H9 (cell line): ENCODE data around the gene PRSS8. TPM values are rescaled to one million over a fixed set of nuclear protein-coding genes. Genes with fewer than 3 reads are reported as not detected.
A peak's percentile ranks its signal among the peaks of the same experiment; 100 is the strongest.

Experiments used
- DNase-seq: peaks from one replicate; pipeline ENCODE4 v3.0.0-alpha.2; 2017
- H2AFZ ChIP-seq: one replicate; pipeline ENCODE4 v1.6.1; 2013; ENCODE audit warnings: mild to moderate bottlenecking, low read length, control low read depth, moderate library complexity
- H2AK5ac ChIP-seq: 2 replicates; pipeline ENCODE4 v1.6.1; 2013; ENCODE audit warnings: low read length, control low read depth, mixed read lengths; ENCODE audit not compliant: insufficient read length
- H2BK120ac ChIP-seq: one replicate; pipeline ENCODE4 v1.6.1; 2013; ENCODE audit warnings: low read depth, mild to moderate bottlenecking, low read length, control low read depth, inconsistent platforms; ENCODE audit not compliant: poor library complexity, severe bottlenecking
- H2BK12ac ChIP-seq: 2 replicates; pipeline ENCODE4 v1.6.1; 2013; ENCODE audit warnings: low read length, control low read depth, mixed read lengths, low read depth; ENCODE audit not compliant: insufficient read length
- H2BK15ac ChIP-seq: 2 replicates; pipeline ENCODE4 v1.6.1; 2013; ENCODE audit warnings: low read depth, low read length, control low read depth
- H2BK20ac ChIP-seq: one replicate; pipeline ENCODE4 v1.6.1; 2013; ENCODE audit warnings: low read depth, mild to moderate bottlenecking, low read length, control low read depth, inconsistent platforms; ENCODE audit not compliant: poor library complexity, severe bottlenecking
- H2BK5ac ChIP-seq: 2 replicates; pipeline ENCODE4 v1.6.1; 2013; ENCODE audit warnings: low read length, control low read depth, mixed read lengths; ENCODE audit not compliant: insufficient read length
- H3K14ac ChIP-seq: 2 replicates; pipeline ENCODE4 v1.6.1; 2013; ENCODE audit warnings: low read length, control low read depth; ENCODE audit not compliant: insufficient read depth
- H3K18ac ChIP-seq: 2 replicates; pipeline ENCODE4 v1.6.1; 2013; ENCODE audit warnings: low read depth, mild to moderate bottlenecking, mixed read lengths, low read length, control low read depth; ENCODE audit not compliant: insufficient read length
- H3K23ac ChIP-seq: 2 replicates; pipeline ENCODE4 v1.6.1; 2013; ENCODE audit warnings: low read length, control low read depth, mixed read lengths, low read depth; ENCODE audit not compliant: insufficient read length
- H3K23me2 ChIP-seq: 2 replicates; pipeline ENCODE4 v1.6.1; 2013; ENCODE audit warnings: low read depth, mild to moderate bottlenecking, mixed read lengths, low read length, control low read depth; ENCODE audit not compliant: insufficient read length, poor library complexity, severe bottlenecking
- H3K27ac ChIP-seq: 2 replicates; pipeline ENCODE4 v1.5.1; 2013; ENCODE audit warnings: low read length, control low read depth, mixed read lengths, low read depth; ENCODE audit not compliant: insufficient read length
- H3K27me3 ChIP-seq: 2 replicates; pipeline ENCODE4 v1.6.1; 2013; ENCODE audit warnings: low read length, control low read depth, inconsistent platforms; ENCODE audit not compliant: insufficient read depth
- H3K4ac ChIP-seq: 2 replicates; pipeline ENCODE4 v1.6.1; 2013; ENCODE audit warnings: low read depth, mild to moderate bottlenecking, control low read depth, inconsistent platforms, low read length, moderate library complexity
- H3K4me1 ChIP-seq: 2 replicates; pipeline ENCODE4 v1.6.1; 2013; ENCODE audit warnings: low read length, control low read depth, inconsistent platforms; ENCODE audit not compliant: insufficient read depth
- H3K4me2 ChIP-seq: 2 replicates; pipeline ENCODE4 v1.6.1; 2013; ENCODE audit warnings: low read length, control low read depth, mixed read lengths; ENCODE audit not compliant: insufficient read length, insufficient read depth
- H3K56ac ChIP-seq: 2 replicates; pipeline ENCODE4 v1.6.1; 2013; ENCODE audit warnings: low read depth, mild to moderate bottlenecking, mixed read lengths, low read length, control low read depth; ENCODE audit not compliant: insufficient read length
- H3K79me1 ChIP-seq: 2 replicates; pipeline ENCODE4 v1.6.1; 2013; ENCODE audit warnings: low read depth, mild to moderate bottlenecking, moderate library complexity, low read length, control low read depth, inconsistent platforms; ENCODE audit not compliant: insufficient read depth, poor library complexity, severe bottlenecking
- H3K79me2 ChIP-seq: 2 replicates; pipeline ENCODE4 v1.6.1; 2013; ENCODE audit warnings: low read length, control low read depth, inconsistent platforms; ENCODE audit not compliant: insufficient read depth
- H3K9ac ChIP-seq: 2 replicates; pipeline ENCODE4 v1.6.1; 2013; ENCODE audit warnings: low read length, control low read depth, mixed read lengths; ENCODE audit not compliant: insufficient read length; ENCODE audit errors: extremely low read depth
- H3K9me3 ChIP-seq: one replicate; pipeline ENCODE4 v1.6.1; 2013; ENCODE audit warnings: low read depth, low read length, inconsistent platforms; ENCODE audit not compliant: control insufficient read depth
- H3T11ph ChIP-seq: one replicate; pipeline ENCODE4 v1.6.1; 2013; ENCODE audit warnings: mild to moderate bottlenecking, low read length, control low read depth, inconsistent platforms
- H4K20me1 ChIP-seq: one replicate; pipeline ENCODE4 v1.6.1; 2013; ENCODE audit not compliant: control insufficient read depth, insufficient read length, insufficient read depth
- H4K5ac ChIP-seq: 2 replicates; pipeline ENCODE4 v1.6.1; 2013; ENCODE audit warnings: low read depth, mild to moderate bottlenecking, mixed read lengths, low read length, control low read depth; ENCODE audit not compliant: insufficient read length
- H4K8ac ChIP-seq: replicated peaks from 2 replicates; pipeline ENCODE4 v1.6.1; 2013; ENCODE audit warnings: low read length, control low read depth, mixed read lengths, low read depth; ENCODE audit not compliant: insufficient read length
- H4K91ac ChIP-seq: 2 replicates; pipeline ENCODE4 v1.6.1; 2013; ENCODE audit warnings: low read depth, mild to moderate bottlenecking, moderate library complexity, mixed read lengths, low read length, control low read depth; ENCODE audit not compliant: insufficient read length
- H3K27ac Mint-ChIP-seq, 3 experiments: 2 replicates in 2 of 3; 3 replicates in 1 of 3; pipeline ENCODE4 v1.8.0; 2020 to 2021; ENCODE audit warnings: mixed read lengths in 3 of 3, mild to moderate bottlenecking in 1 of 3, moderate library complexity in 1 of 3
- H3K27me3 Mint-ChIP-seq: 2 replicates; pipeline ENCODE4 v1.8.0; 2021; ENCODE audit warnings: low read depth, mild to moderate bottlenecking, moderate library complexity, mixed read lengths
- H3K36me3 Mint-ChIP-seq, 3 experiments: 2 replicates in 2 of 3; 3 replicates in 1 of 3; pipeline ENCODE4 v1.8.0; 2020 to 2021; ENCODE audit warnings: low read depth in 3 of 3, mixed read lengths in 3 of 3; ENCODE audit not compliant: insufficient read depth in 1 of 3
- H3K4me1 Mint-ChIP-seq, 2 experiments: 2 replicates each; pipeline ENCODE4 v1.8.0; 2020; ENCODE audit warnings: mixed read lengths in 2 of 2
- H3K4me3 Mint-ChIP-seq, 2 experiments: 2 replicates in 1 of 2; 3 replicates in 1 of 2; pipeline ENCODE4 v1.8.0; 2020 to 2021; ENCODE audit warnings: mild to moderate bottlenecking in 2 of 2, mixed read lengths in 2 of 2, moderate library complexity in 1 of 2
- H3K9me3 Mint-ChIP-seq, 2 experiments: 2 replicates in 1 of 2; 3 replicates in 1 of 2; pipeline ENCODE4 v1.8.0; 2020; ENCODE audit warnings: mild to moderate bottlenecking in 2 of 2, mixed read lengths in 2 of 2, moderate library complexity in 1 of 2
- CTCF ChIP-seq: fragments of 200-600 bp; sonication (generic); conservative IDR thresholded peaks from 3 replicates; pipeline ENCODE4 v1.8.0; 2021; ENCODE audit warnings: antibody characterized with exemption, mild to moderate bottlenecking
- WGBS: extraction: QIAGEN DNeasy Blood & Tissue Kit; methylation state at CpG from one replicate; pipeline ENCODE4 v1.1.7; 2013; ENCODE audit warnings: missing lambda C conversion rate, low lambda C conversion rate, mixed read lengths; ENCODE audit not compliant: insufficient read length; ENCODE audit errors: extremely low coverage; 5-methylcytosine and 5-hydroxymethylcytosine counted together
- total RNA-seq: library from RNA; stranded (reverse); gene quantifications from 2 replicates; pipeline ENCODE4 v1.2.1, GENCODE V29; 2021

PRSS8 gene
- total RNA-seq, 1 experiment from 2014 or later: 64.0 TPM

- no CpG with 5 or more reads among the region's 16 CpGs for WGBS
- Histone ChIP-seq H3K14ac (no peak overlapping the region), H3K4me1 (no peaks in the 10 kb centered on the region), H3K9ac (no peak overlapping the region), H3T11ph (no peak overlapping the region), H3K27ac (no peak overlapping the region), H3K56ac (no peak overlapping the region), H3K79me1 (no peaks in the 10 kb centered on the region), H3K23me2 (no peaks in the 10 kb centered on the region), H3K23ac (no peak overlapping the region), H2BK20ac (no peak overlapping the region), H2AK5ac (no peak overlapping the region), H4K91ac (no peak overlapping the region), H3K4me2 (no peak overlapping the region), H3K18ac (no peak overlapping the region), H3K79me2 (no peaks in the 10 kb centered on the region), H2BK5ac (no peak overlapping the region), H2BK120ac (no peak overlapping the region), H2AFZ (no peak overlapping the region), H4K5ac (no peak overlapping the region), H4K20me1 (no peaks in the 10 kb centered on the region), H3K4ac (no peak overlapping the region), H4K8ac (no peak overlapping the region), H3K27me3 (no peaks in the 10 kb centered on the region), H3K9me3 (no peaks in the 10 kb centered on the region), H2BK12ac (no peak overlapping the region), H2BK15ac (no peak overlapping the region)
- no peaks in the 10 kb centered on the region for H3K9me3 Mint-ChIP-seq
- no peak overlapping the region for H3K4me3 Mint-ChIP-seq
- H3K4me1 Mint-ChIP-seq: peaks cover 0 to 3% of the 10 kb centered on the region in 2 experiments; a peak in 1 of 4 replicates
- TF ChIP-seq CTCF: no peak
- peaks cover 8 to 30% (median 28%) of the 10 kb centered on the region in 3 experiments; a peak in 6 of 7 replicates for H3K36me3 Mint-ChIP-seq
- H3K27ac Mint-ChIP-seq: peak overlapping the region in 1 of 3 experiments; percentile 52; a peak in 1 of 7 replicates
- H3K27me3 Mint-ChIP-seq: no peaks in the 10 kb centered on the region
- peak; percentile 33 for DNase-seq
Observed at GRCh38 chr16:31084584-31085302, 50.8 kb downstream of the PRSS8 start.
